Activated naive CD4-positive, alpha-beta T cell treated with anti-CD3 and anti-CD28 coated beads, Interleukin-2, amount 50 U/mL, for 24 hours (primary cell): ENCODE data around the gene GATA6.
A peak's percentile ranks its signal among the peaks of the same experiment; 100 is the strongest.
"Not testable (repeated sequence)": the region's sequence is repeated elsewhere in the genome, so short reads cannot be mapped to it uniquely, and the experiment has no call there.

ENCODE experiments used
- H3K27ac Mint-ChIP-seq: one replicate; pipeline ENCODE4 v1.8.0; 2021; ENCODE audit warnings: mild to moderate bottlenecking, mixed read lengths
- H3K27me3 Mint-ChIP-seq: one replicate; pipeline ENCODE4 v1.8.0; 2021; ENCODE audit warnings: mixed read lengths
- H3K36me3 Mint-ChIP-seq: one replicate; pipeline ENCODE4 v1.8.0; 2021; ENCODE audit warnings: mixed read lengths
- H3K4me1 Mint-ChIP-seq: one replicate; pipeline ENCODE4 v1.8.0; 2021; ENCODE audit warnings: mixed read lengths
- H3K4me3 Mint-ChIP-seq: one replicate; pipeline ENCODE4 v1.8.0; 2021; ENCODE audit warnings: mild to moderate bottlenecking, mixed read lengths
- H3K9me3 Mint-ChIP-seq: one replicate; pipeline ENCODE4 v1.8.0; 2021; ENCODE audit warnings: mixed read lengths

Gene GATA6

GRCh38 chr18:22204996-22205395, 35.6 kb downstream of the GATA6 start:
- Mint-ChIP-seq H3K9me3 (no peaks in the 10 kb centered on the region), H3K4me3 (no peak overlapping the region), H3K36me3 (no peaks in the 10 kb centered on the region), H3K27ac (no peak overlapping the region), H3K4me1 (no peaks in the 10 kb centered on the region), H3K27me3 (peaks cover 4% of the 10 kb centered on the region)

GRCh38 chr18:22207021-22207758, 37.8 kb downstream of the GATA6 start:
- no peak overlapping the region for H3K27ac Mint-ChIP-seq
- H3K9me3 Mint-ChIP-seq, result no peaks in the 10 kb centered on the region
- H3K4me3 Mint-ChIP-seq, result no peak overlapping the region
- no peaks in the 10 kb centered on the region for H3K4me1 Mint-ChIP-seq
- H3K27me3 Mint-ChIP-seq, result peaks cover 6% of the 10 kb centered on the region
- H3K36me3 Mint-ChIP-seq, result no peaks in the 10 kb centered on the region

- Mint-ChIP-seq H3K4me1 (no peaks in the 10 kb centered on the region), H3K27me3 (peaks cover 6% of the 10 kb centered on the region), H3K4me3 (no peak overlapping the region), H3K36me3 (no peaks in the 10 kb centered on the region), H3K27ac (no peak overlapping the region), H3K9me3 (no peaks in the 10 kb centered on the region)
Measured at GRCh38 chr18:22210311-22210754, 40.9 kb downstream of the GATA6 start.

- Mint-ChIP-seq H3K9me3 (no peaks in the 10 kb centered on the region), H3K4me3 (no peak overlapping the region), H3K36me3 (no peaks in the 10 kb centered on the region), H3K27ac (peak overlapping the region; percentile 46), H3K27me3 (peaks cover 4% of the 10 kb centered on the region), H3K4me1 (no peaks in the 10 kb centered on the region)
Measured at GRCh38 chr18:22211657-22212056, 42.3 kb downstream of the GATA6 start.

- no peak overlapping the region for H3K4me3 Mint-ChIP-seq
- H3K36me3 Mint-ChIP-seq, result no peaks in the 10 kb centered on the region
- no peak overlapping the region for H3K27ac Mint-ChIP-seq
- no peaks in the 10 kb centered on the region for H3K4me1 Mint-ChIP-seq
- H3K27me3 Mint-ChIP-seq, result peaks cover 1% of the 10 kb centered on the region
- no peaks in the 10 kb centered on the region for H3K9me3 Mint-ChIP-seq
Measured at GRCh38 chr18:22213333-22213973, 44.1 kb downstream of the GATA6 start.

GRCh38 chr18:22214731-22215528, 45.5 kb downstream of the GATA6 start:
- H3K9me3 Mint-ChIP-seq, result no peaks in the 10 kb centered on the region
- H3K27me3 Mint-ChIP-seq, result peaks cover 1% of the 10 kb centered on the region
- H3K4me1 Mint-ChIP-seq, result no peaks in the 10 kb centered on the region
- H3K27ac Mint-ChIP-seq, result no peak overlapping the region
- no peaks in the 10 kb centered on the region for H3K36me3 Mint-ChIP-seq
- no peak overlapping the region for H3K4me3 Mint-ChIP-seq

GRCh38 chr18:22218835-22219234, 49.4 kb downstream of the GATA6 start:
- Mint-ChIP-seq H3K36me3 (no peaks in the 10 kb centered on the region), H3K4me3 (no peak overlapping the region), H3K4me1 (no peaks in the 10 kb centered on the region), H3K9me3 (no peaks in the 10 kb centered on the region), H3K27me3 (no peaks in the 10 kb centered on the region), H3K27ac (no peak overlapping the region)

- Mint-ChIP-seq H3K36me3 (no peaks in the 10 kb centered on the region), H3K27ac (no peak overlapping the region), H3K9me3 (no peaks in the 10 kb centered on the region), H3K4me1 (no peaks in the 10 kb centered on the region), H3K27me3 (no peaks in the 10 kb centered on the region), H3K4me3 (no peak overlapping the region)
Measured at GRCh38 chr18:22219568-22220355, 50.4 kb downstream of the GATA6 start.

- not testable (repeated sequence) for H3K4me3 Mint-ChIP-seq, H3K27me3 Mint-ChIP-seq, H3K4me1 Mint-ChIP-seq, H3K27ac Mint-ChIP-seq, H3K9me3 Mint-ChIP-seq, H3K36me3 Mint-ChIP-seq
Measured at GRCh38 chr18:22220585-22220984, 51.2 kb downstream of the GATA6 start.

GRCh38 chr18:22221350-22221749, 52.0 kb downstream of the GATA6 start:
- Mint-ChIP-seq H3K4me1 (no peaks in the 10 kb centered on the region), H3K27ac (no peak overlapping the region), H3K9me3 (no peaks in the 10 kb centered on the region), H3K4me3 (no peak overlapping the region), H3K27me3 (no peaks in the 10 kb centered on the region), H3K36me3 (no peaks in the 10 kb centered on the region)

- Mint-ChIP-seq H3K27me3 (no peaks in the 10 kb centered on the region), H3K27ac (no peak overlapping the region), H3K4me1 (no peaks in the 10 kb centered on the region), H3K4me3 (no peak overlapping the region), H3K36me3 (no peaks in the 10 kb centered on the region), H3K9me3 (peaks cover 5% of the 10 kb centered on the region)
Measured at GRCh38 chr18:22223254-22223964, 54.0 kb downstream of the GATA6 start.

- H3K4me3 Mint-ChIP-seq, result no peak overlapping the region
- H3K27ac Mint-ChIP-seq, result no peak overlapping the region
- peaks cover 5% of the 10 kb centered on the region for H3K9me3 Mint-ChIP-seq
- H3K27me3 Mint-ChIP-seq, result no peaks in the 10 kb centered on the region
- H3K4me1 Mint-ChIP-seq, result no peaks in the 10 kb centered on the region
- no peaks in the 10 kb centered on the region for H3K36me3 Mint-ChIP-seq
Measured at GRCh38 chr18:22223965-22224322, 54.6 kb downstream of the GATA6 start.

- no peak overlapping the region for H3K4me3 Mint-ChIP-seq
- H3K27me3 Mint-ChIP-seq, result no peaks in the 10 kb centered on the region
- peaks cover 7% of the 10 kb centered on the region for H3K9me3 Mint-ChIP-seq
- no peak overlapping the region for H3K27ac Mint-ChIP-seq
- no peaks in the 10 kb centered on the region for H3K36me3 Mint-ChIP-seq
- H3K4me1 Mint-ChIP-seq, result no peaks in the 10 kb centered on the region
Measured at GRCh38 chr18:22224339-22224738, 55.0 kb downstream of the GATA6 start.

GRCh38 chr18:22226801-22227200, 57.4 kb downstream of the GATA6 start:
- Mint-ChIP-seq H3K27me3 (no peaks in the 10 kb centered on the region), H3K27ac (no peak overlapping the region), H3K9me3 (peaks cover 9% of the 10 kb centered on the region), H3K36me3 (no peaks in the 10 kb centered on the region), H3K4me1 (no peaks in the 10 kb centered on the region), H3K4me3 (no peak overlapping the region)

- Mint-ChIP-seq H3K27me3 (no peaks in the 10 kb centered on the region), H3K36me3 (no peaks in the 10 kb centered on the region), H3K4me3 (no peak overlapping the region), H3K4me1 (no peaks in the 10 kb centered on the region), H3K9me3 (peaks cover 9% of the 10 kb centered on the region), H3K27ac (no peak overlapping the region)
Measured at GRCh38 chr18:22228976-22229375, 59.6 kb downstream of the GATA6 start.
